Cardiac muscle cell (in vitro differentiated cells and primary cell): ENCODE measurements around the gene NAPB. TPM values are rescaled to one million over a fixed set of nuclear protein-coding genes. Genes with fewer than 3 reads are reported as not detected.

Experiments used
- DNase-seq, 2 donors: peaks; one replicate each; pipeline versions ENCODE4 v3.0.0 to v3.0.0-alpha.2; 2010 to 2017; ENCODE audit warnings: low read depth in 1 of 2, low spot score in 1 of 2
- H3K27ac ChIP-seq: fragments of 200-600 bp; sonication (generic); 2 replicates; pipeline ENCODE4 v1.5.1; 2016
- H3K27me3 ChIP-seq: fragments of 200-600 bp; sonication (generic); 2 replicates; pipeline ENCODE4 v1.6.0; 2016; ENCODE audit warnings: control low read depth
- H3K36me3 ChIP-seq: fragments of 200-600 bp; sonication (generic); 2 replicates; pipeline ENCODE4 v1.5.1; 2016; ENCODE audit warnings: control low read depth
- H3K4me1 ChIP-seq: fragments of 200-600 bp; sonication (generic); 2 replicates; pipeline ENCODE4 v1.8.1; 2017; ENCODE audit warnings: low read depth, mild to moderate bottlenecking, mixed run types
- H3K4me3 ChIP-seq: fragments of 200-600 bp; sonication (generic); 2 replicates; pipeline ENCODE4 v1.5.1; 2016; ENCODE audit warnings: mild to moderate bottlenecking
- H3K9me3 ChIP-seq: fragments of 200-600 bp; sonication (generic); 2 replicates; pipeline ENCODE4 v1.5.1; 2017; ENCODE audit warnings: low read depth, mild to moderate bottlenecking, control low read depth
- polyA plus RNA-seq: library from polyadenylated mRNA; unstranded; fragments of >200 nt; fragmentation: Nextera tagmentation; extraction: Ambion mirVana; gene quantifications from 2 replicates; pipeline ENCODE4 v1.2.1, GENCODE V29; 2016
- total RNA-seq: library from RNA; depleted of rRNA; stranded (reverse); fragments of >200 nt; gene quantifications from 2 replicates; pipeline ENCODE4 v1.2.3, GENCODE V29; 2016
- TF ChIP-seq, protein P1 (sequence below): IDR thresholded peaks from 2 replicates; pipeline ENCODE4 v1.5.1; 2012; ENCODE audit warnings: low read depth, mild to moderate bottlenecking, low read length

NAPB gene
- total and polyA plus RNA-seq, 2 experiments from 2014 or later = 12.9 to 16.6 TPM

DNA sequence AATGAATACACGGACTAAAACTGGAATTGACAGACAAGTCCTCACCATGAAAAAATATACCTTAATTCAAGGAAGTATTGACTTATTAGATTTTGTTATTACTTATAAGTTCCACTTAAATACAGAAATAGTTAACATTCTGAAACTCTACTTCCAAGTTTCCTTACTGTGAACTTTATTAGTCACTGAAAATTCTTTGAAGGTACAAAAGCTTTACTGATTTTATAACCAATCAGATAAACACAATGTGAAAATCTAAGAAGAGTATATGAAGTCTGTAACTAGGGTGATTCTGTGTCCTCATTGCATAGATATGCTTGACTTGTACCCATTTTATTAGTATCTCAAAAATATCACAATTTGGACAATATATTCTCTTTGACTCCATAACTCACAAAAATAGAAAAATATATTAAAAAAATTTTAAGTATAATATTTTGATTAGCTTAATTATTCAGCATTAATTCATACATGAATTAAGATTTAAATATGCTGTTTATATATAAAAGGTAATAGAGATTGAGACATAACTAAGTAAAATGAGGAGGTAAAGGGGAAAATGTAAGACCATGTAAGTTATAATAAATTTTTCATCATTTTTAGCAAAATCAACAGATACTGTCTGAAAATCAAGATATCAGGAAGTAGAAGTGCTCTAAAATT lies 6.6 kb downstream of the NAPB start:
- Histone ChIP-seq H3K27me3 (no peaks in the 10 kb centered on the region), H3K9me3 (no peaks in the 10 kb centered on the region), H3K36me3 (no peaks in the 10 kb centered on the region), H3K27ac (no peak overlapping the region), H3K4me3 (no peak overlapping the region), H3K4me1 (peaks cover 13% of the 10 kb centered on the region)
- no peak for DNase-seq
- TF ChIP-seq, protein P1, sequence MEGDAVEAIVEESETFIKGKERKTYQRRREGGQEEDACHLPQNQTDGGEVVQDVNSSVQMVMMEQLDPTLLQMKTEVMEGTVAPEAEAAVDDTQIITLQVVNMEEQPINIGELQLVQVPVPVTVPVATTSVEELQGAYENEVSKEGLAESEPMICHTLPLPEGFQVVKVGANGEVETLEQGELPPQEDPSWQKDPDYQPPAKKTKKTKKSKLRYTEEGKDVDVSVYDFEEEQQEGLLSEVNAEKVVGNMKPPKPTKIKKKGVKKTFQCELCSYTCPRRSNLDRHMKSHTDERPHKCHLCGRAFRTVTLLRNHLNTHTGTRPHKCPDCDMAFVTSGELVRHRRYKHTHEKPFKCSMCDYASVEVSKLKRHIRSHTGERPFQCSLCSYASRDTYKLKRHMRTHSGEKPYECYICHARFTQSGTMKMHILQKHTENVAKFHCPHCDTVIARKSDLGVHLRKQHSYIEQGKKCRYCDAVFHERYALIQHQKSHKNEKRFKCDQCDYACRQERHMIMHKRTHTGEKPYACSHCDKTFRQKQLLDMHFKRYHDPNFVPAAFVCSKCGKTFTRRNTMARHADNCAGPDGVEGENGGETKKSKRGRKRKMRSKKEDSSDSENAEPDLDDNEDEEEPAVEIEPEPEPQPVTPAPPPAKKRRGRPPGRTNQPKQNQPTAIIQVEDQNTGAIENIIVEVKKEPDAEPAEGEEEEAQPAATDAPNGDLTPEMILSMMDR = no peak

GRCh38 chr20:23413862-23414422 lies 7.3 kb downstream of the NAPB start:
- Histone ChIP-seq H3K4me1 (peaks cover 14% of the 10 kb centered on the region), H3K4me3 (no peak overlapping the region), H3K36me3 (no peaks in the 10 kb centered on the region), H3K9me3 (no peaks in the 10 kb centered on the region), H3K27me3 (no peaks in the 10 kb centered on the region), H3K27ac (no peak overlapping the region)
- DNase-seq = no peak
- TF ChIP-seq, protein P1 = no peak

DNA sequence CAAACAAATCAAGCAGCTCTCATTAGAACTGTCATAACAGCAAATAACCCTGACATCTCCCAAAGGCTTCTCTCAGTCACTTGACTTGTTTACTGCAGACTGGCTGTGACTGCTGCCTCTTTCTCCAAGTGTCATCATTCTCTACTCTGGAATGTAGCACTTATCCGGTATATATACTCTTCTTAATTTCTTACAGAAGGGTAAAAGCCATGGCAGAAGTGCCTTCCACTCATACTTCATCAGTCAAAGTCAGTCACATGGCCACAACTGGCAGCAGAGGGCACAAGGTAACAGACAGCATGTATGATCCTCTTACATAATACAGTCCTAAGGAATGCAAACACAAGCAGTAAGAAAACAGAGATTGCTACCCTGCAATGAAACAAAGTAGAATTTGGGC lies 9.3 kb downstream of the NAPB start:
- DNase-seq = peak in 1 of 2 donors; percentile 10
- H3K4me1 ChIP-seq = peaks cover 14% of the 10 kb centered on the region
- TF ChIP-seq, protein P1 = no peak
- no peaks in the 10 kb centered on the region for H3K9me3 ChIP-seq
- no peaks in the 10 kb centered on the region for H3K27me3 ChIP-seq
- H3K4me3 ChIP-seq = no peak overlapping the region
- no peaks in the 10 kb centered on the region for H3K36me3 ChIP-seq
- H3K27ac ChIP-seq = no peak overlapping the region

GRCh38 chr20:23410916-23411695 lies 10.2 kb downstream of the NAPB start:
- TF ChIP-seq, protein P1 = no peak
- Histone ChIP-seq H3K36me3 (no peaks in the 10 kb centered on the region), H3K9me3 (no peaks in the 10 kb centered on the region), H3K27me3 (no peaks in the 10 kb centered on the region), H3K27ac (no peak overlapping the region), H3K4me3 (no peak overlapping the region), H3K4me1 (peaks cover 14% of the 10 kb centered on the region)
- DNase-seq = no peak

- Histone ChIP-seq H3K9me3 (no peaks in the 10 kb centered on the region), H3K27ac (no peak overlapping the region), H3K4me3 (no peak overlapping the region), H3K36me3 (no peaks in the 10 kb centered on the region), H3K27me3 (no peaks in the 10 kb centered on the region), H3K4me1 (peaks cover 14% of the 10 kb centered on the region)
- TF ChIP-seq, protein P1 = no peak
- DNase-seq = no peak
Measured at GRCh38 chr20:23409800-23410199, 11.5 kb downstream of the NAPB start.
